ENCODE results near the gene PODXL2.

Gene PODXL2

DNA sequence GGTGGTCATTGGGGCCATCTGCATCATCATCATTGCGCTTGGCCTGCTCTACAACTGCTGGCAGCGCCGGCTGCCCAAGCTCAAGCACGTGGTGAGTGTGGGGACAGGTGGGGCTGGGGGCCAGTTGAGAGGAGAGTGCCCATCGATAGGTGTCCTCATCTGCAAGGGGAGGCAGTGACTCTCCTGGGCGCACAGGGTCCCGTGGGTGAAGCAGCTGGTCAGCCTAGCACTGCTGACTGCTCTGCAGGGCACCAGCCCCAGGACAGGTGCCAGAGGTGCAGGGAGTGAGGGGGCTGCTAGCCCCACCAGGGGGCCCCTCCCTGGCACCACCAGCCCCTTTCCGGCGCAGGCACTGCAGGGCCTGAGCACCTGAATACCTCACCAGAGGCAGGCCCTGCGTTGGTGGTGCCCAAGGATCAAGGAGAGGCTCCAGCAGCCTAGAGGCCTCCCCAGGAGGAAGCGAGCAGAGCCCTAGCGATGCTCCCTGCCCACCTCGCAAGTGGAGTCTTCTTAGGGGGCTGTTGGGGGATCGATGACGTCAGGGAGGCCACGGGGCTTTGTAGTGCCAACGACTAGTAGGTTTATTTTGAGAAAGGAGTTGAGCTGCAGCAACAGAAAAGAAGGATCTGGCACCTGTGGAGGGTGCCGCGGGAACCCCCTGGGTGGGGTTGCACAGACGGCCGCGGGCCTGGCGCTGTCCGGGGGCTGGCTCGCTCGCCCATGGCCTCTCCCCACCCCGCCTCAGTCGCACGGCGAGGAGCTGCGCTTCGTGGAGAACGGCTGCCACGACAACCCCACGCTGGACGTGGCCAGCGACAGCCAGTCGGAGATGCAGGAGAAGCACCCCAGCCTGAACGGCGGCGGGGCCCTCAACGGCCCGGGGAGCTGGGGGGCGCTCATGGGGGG is 42.8 kb downstream of the PODXL2 start:
- Histone ChIP-seq H3K9ac (ENCODE audit: low read length) (peak overlapping the region; percentile 84), H3K4me1 (ENCODE audit: control insufficient read depth, insufficient read depth, low read length) (peaks cover 3% of the 10 kb centered on the region), H3K27ac (ENCODE audit: low read depth, low read length) (peak overlapping the region; percentile 86)

DNA sequence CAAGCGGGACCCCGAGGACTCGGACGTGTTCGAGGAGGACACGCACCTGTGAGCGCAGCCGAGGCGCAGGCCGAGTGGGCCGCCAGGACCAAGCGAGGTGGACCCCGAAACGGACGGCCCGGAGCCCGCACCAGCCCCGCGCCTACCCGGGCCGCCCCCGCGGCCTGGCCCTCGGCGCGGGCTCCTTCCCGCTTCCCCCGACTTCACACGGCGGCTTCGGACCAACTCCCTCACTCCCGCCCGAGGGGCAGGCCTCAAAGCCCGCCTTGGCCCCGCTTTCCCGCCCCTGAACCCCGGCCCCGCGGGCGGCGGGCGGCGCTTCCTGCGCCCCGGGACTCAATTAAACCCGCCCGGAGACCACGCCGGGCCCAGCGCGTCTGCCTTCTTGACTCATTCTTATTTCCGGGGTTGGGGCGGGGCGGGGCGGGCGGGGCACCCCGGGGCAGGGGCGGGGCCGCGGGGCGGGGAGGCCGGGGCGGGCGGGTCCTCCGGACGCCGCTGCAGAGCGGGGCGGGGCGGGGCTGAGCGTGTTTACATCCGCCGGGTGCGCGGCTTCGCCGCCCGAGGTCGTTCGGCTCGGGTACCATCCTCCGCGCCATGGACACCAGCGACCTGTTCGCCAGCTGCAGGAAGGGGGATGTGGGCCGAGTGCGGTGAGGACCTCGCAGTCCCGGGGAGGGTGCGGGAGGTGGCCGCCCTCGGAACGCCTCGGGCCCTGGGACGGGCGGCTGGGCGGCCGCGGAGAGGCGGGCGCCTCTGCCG is 43.6 kb downstream of the PODXL2 start, which contains the start of gene ABTB1:
Gene ABTB1, plus strand, starts transcription at position 524 of the 762 bp plus-strand sequence. Its CDS starts 74 bp downstream, at position 598.
- Histone ChIP-seq H3K36me3 (ENCODE audit: control insufficient read depth, insufficient read depth, low read length) (peaks cover 5% of the 10 kb centered on the region), H3K27ac (ENCODE audit: low read depth, low read length) (peak within 1 kb of the TSS; percentile 86), H3K9ac (ENCODE audit: low read length) (peak within 1 kb of the TSS; percentile 84), H3K27me3 (ENCODE audit: control insufficient read depth, insufficient read depth, low read length) (no peaks in the 10 kb centered on the region), H3K4me3 (ENCODE audit: low read length) (peak within 1 kb of the TSS; percentile 82), H3K4me1 (ENCODE audit: control insufficient read depth, insufficient read depth, low read length) (peaks cover 3% of the 10 kb centered on the region)

More for the DNA sequence above, 42.8 kb downstream of the PODXL2 start:
- H3K4me3 ChIP-seq (ENCODE audit: low read length), result peak overlapping the region; percentile 73
- H3K36me3 ChIP-seq (ENCODE audit: control insufficient read depth, insufficient read depth, low read length), result peaks cover 5% of the 10 kb centered on the region
- no peaks in the 10 kb centered on the region for H3K27me3 ChIP-seq (ENCODE audit: control insufficient read depth, insufficient read depth, low read length)

GRCh38 chr3:127673191-127674100 is 44.5 kb downstream of the PODXL2 start:
- Histone ChIP-seq H3K27me3 (ENCODE audit: control insufficient read depth, insufficient read depth, low read length) (no peaks in the 10 kb centered on the region), H3K36me3 (ENCODE audit: control insufficient read depth, insufficient read depth, low read length) (peaks cover 5% of the 10 kb centered on the region), H3K9ac (ENCODE audit: low read length) (peak overlapping the region; percentile 72), H3K27ac (ENCODE audit: low read depth, low read length) (peak overlapping the region; percentile 80), H3K4me1 (ENCODE audit: control insufficient read depth, insufficient read depth, low read length) (peaks cover 3% of the 10 kb centered on the region), H3K4me3 (ENCODE audit: low read length) (peak overlapping the region; percentile 82)

DNA sequence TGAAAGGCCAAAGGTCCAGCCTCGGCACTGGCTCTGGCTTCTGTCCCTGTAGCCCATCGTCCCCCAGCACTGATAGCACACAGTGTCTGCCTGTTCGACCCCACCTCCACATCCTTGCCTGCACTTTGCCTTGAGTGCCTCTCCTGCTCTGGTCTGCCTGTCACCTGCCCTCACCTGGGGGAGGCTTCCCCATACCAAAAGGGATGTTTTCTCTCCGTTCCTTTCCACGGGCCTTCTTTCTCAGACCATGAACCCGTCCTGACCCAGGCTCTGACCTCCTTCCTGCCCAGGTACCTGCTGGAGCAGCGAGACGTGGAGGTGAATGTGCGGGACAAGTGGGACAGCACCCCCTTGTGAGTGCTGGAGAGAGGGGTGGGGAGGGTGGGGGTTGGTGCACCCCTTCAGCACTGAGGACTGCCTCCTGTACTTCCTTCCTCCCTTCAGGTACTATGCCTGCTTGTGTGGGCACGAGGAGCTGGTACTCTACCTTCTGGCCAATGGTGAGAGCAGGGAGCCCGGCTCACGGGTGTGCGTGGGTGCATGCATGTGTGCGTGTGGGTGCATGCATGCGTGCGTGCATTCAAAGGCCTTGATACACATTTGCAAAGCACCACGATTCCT is 45.2 kb downstream of the PODXL2 start:
- peaks cover 3% of the 10 kb centered on the region for H3K4me1 ChIP-seq (ENCODE audit: control insufficient read depth, insufficient read depth, low read length)
- peak overlapping the region; percentile 82 for H3K4me3 ChIP-seq (ENCODE audit: low read length)
- H3K27me3 ChIP-seq (ENCODE audit: control insufficient read depth, insufficient read depth, low read length), result no peaks in the 10 kb centered on the region
- H3K9ac ChIP-seq (ENCODE audit: low read length), result peak overlapping the region; percentile 36
- H3K27ac ChIP-seq (ENCODE audit: low read depth, low read length), result no peak overlapping the region
- H3K36me3 ChIP-seq (ENCODE audit: control insufficient read depth, insufficient read depth, low read length), result peaks cover 5% of the 10 kb centered on the region

- H3K9ac ChIP-seq (ENCODE audit: low read length), result no peak overlapping the region
- H3K27ac ChIP-seq (ENCODE audit: low read depth, low read length), result no peak overlapping the region
- H3K4me1 ChIP-seq (ENCODE audit: control insufficient read depth, insufficient read depth, low read length), result peaks cover 3% of the 10 kb centered on the region
- peak overlapping the region; percentile 17 for H3K4me3 ChIP-seq (ENCODE audit: low read length)
- peaks cover 5% of the 10 kb centered on the region for H3K36me3 ChIP-seq (ENCODE audit: control insufficient read depth, insufficient read depth, low read length)
- no peaks in the 10 kb centered on the region for H3K27me3 ChIP-seq (ENCODE audit: control insufficient read depth, insufficient read depth, low read length)
Measured at GRCh38 chr3:127674790-127675189, 45.8 kb downstream of the PODXL2 start.

GRCh38 chr3:127675651-127676391 is 46.8 kb downstream of the PODXL2 start:
- Histone ChIP-seq H3K4me3 (ENCODE audit: low read length) (no peak overlapping the region), H3K27me3 (ENCODE audit: control insufficient read depth, insufficient read depth, low read length) (no peaks in the 10 kb centered on the region), H3K4me1 (ENCODE audit: control insufficient read depth, insufficient read depth, low read length) (peaks cover 3% of the 10 kb centered on the region), H3K9ac (ENCODE audit: low read length) (no peak overlapping the region), H3K27ac (ENCODE audit: low read depth, low read length) (no peak overlapping the region), H3K36me3 (ENCODE audit: control insufficient read depth, insufficient read depth, low read length) (peaks cover 10% of the 10 kb centered on the region)

GRCh38 chr3:127676456-127676855 is 47.5 kb downstream of the PODXL2 start:
- no peak overlapping the region for H3K27ac ChIP-seq (ENCODE audit: low read depth, low read length)
- no peak overlapping the region for H3K4me3 ChIP-seq (ENCODE audit: low read length)
- H3K36me3 ChIP-seq (ENCODE audit: control insufficient read depth, insufficient read depth, low read length), result peaks cover 10% of the 10 kb centered on the region
- H3K4me1 ChIP-seq (ENCODE audit: control insufficient read depth, insufficient read depth, low read length), result peaks cover 3% of the 10 kb centered on the region
- no peak overlapping the region for H3K9ac ChIP-seq (ENCODE audit: low read length)
- no peaks in the 10 kb centered on the region for H3K27me3 ChIP-seq (ENCODE audit: control insufficient read depth, insufficient read depth, low read length)

DNA sequence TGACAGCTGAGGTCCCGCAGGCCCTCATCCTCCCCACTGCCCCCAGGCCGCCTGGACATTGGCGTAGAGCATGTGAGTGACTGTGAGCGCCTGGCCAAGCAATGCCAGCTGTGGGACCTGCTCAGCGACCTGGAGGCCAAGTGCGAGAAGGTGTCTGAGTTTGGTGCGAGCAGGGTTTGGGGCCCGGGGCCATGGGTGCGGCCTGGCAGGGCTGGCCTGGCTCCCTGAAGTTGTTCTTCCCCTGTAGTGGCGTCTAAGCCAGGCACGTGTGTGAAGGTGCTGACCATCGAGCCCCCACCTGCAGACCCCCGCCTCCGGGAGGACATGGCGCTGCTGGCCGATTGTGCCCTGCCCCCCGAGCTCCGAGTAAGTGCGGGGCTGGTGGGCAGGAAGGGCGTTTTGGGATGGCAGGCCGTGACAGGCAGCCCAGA is 48.0 kb downstream of the PODXL2 start:
- peaks cover 3% of the 10 kb centered on the region for H3K4me1 ChIP-seq (ENCODE audit: control insufficient read depth, insufficient read depth, low read length)
- no peak overlapping the region for H3K9ac ChIP-seq (ENCODE audit: low read length)
- H3K4me3 ChIP-seq (ENCODE audit: low read length), result no peak overlapping the region
- no peaks in the 10 kb centered on the region for H3K27me3 ChIP-seq (ENCODE audit: control insufficient read depth, insufficient read depth, low read length)
- peaks cover 10% of the 10 kb centered on the region for H3K36me3 ChIP-seq (ENCODE audit: control insufficient read depth, insufficient read depth, low read length)
- no peak overlapping the region for H3K27ac ChIP-seq (ENCODE audit: low read depth, low read length)

DNA sequence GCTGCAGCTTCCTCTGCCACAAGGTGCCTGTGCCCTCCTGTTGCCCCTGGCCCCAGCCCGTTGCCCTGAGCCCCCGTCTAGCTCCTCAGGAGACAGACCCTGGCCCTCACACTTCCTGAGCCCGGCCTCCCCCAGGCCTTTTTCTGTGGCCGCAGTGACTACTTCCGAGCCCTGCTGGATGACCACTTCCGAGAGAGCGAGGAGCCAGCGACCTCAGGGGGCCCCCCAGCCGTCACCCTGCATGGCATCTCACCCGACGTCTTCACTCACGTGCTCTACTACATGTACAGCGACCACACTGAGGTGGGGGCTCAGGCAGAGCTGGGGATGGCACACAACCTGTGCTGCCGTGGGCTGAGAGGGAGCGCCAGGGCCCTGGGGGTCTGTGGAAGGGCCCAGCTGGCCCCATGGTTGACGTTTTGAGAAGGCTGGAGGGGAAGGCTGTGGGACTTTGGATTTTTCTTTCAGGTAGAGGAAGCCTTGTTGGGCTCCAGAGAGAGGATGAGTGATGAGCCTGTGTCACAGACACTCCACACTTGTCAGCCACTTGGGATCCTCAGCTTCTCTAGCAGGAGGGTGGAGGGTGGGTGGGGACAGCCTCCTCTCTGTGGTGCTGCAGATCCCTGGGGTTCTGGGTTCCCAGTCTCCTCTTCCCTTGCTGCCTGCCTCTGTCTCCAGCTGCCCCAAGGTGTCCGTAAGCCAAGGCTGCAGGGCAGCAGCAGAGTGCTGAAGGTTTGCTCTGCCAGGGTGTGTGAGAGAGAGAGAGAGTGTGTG is 48.7 kb downstream of the PODXL2 start:
- H3K36me3 ChIP-seq (ENCODE audit: control insufficient read depth, insufficient read depth, low read length), result peaks cover 10% of the 10 kb centered on the region
- peaks cover 3% of the 10 kb centered on the region for H3K4me1 ChIP-seq (ENCODE audit: control insufficient read depth, insufficient read depth, low read length)
- H3K9ac ChIP-seq (ENCODE audit: low read length), result no peak overlapping the region

GRCh38 chr3:127678315-127678599 is 49.3 kb downstream of the PODXL2 start:
- H3K36me3 ChIP-seq (ENCODE audit: control insufficient read depth, insufficient read depth, low read length), result peaks cover 10% of the 10 kb centered on the region
- no peak overlapping the region for H3K27ac ChIP-seq (ENCODE audit: low read depth, low read length)
- no peak overlapping the region for H3K4me3 ChIP-seq (ENCODE audit: low read length)
- H3K27me3 ChIP-seq (ENCODE audit: control insufficient read depth, insufficient read depth, low read length), result no peaks in the 10 kb centered on the region
- no peak overlapping the region for H3K9ac ChIP-seq (ENCODE audit: low read length)
- peaks cover 3% of the 10 kb centered on the region for H3K4me1 ChIP-seq (ENCODE audit: control insufficient read depth, insufficient read depth, low read length)

More for the DNA sequence above, 48.7 kb downstream of the PODXL2 start:
- Histone ChIP-seq H3K27ac (ENCODE audit: low read depth, low read length) (no peak overlapping the region), H3K4me3 (ENCODE audit: low read length) (no peak overlapping the region), H3K27me3 (ENCODE audit: control insufficient read depth, insufficient read depth, low read length) (no peaks in the 10 kb centered on the region)

All from rectal smooth muscle tissue (tissue), 1 donor.